CD4-positive, alpha-beta T cell treated with Interleukin-2 at 100 ng/mL for 4 hours (primary cell): ENCODE results near the gene RBM18.

Experiments used
- DNase-seq: peaks from one replicate; pipeline ENCODE4 v3.0.0-alpha.2; 2020; ENCODE audit warnings: low spot score

Gene RBM18, protein sequence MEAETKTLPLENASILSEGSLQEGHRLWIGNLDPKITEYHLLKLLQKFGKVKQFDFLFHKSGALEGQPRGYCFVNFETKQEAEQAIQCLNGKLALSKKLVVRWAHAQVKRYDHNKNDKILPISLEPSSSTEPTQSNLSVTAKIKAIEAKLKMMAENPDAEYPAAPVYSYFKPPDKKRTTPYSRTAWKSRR

DNA sequence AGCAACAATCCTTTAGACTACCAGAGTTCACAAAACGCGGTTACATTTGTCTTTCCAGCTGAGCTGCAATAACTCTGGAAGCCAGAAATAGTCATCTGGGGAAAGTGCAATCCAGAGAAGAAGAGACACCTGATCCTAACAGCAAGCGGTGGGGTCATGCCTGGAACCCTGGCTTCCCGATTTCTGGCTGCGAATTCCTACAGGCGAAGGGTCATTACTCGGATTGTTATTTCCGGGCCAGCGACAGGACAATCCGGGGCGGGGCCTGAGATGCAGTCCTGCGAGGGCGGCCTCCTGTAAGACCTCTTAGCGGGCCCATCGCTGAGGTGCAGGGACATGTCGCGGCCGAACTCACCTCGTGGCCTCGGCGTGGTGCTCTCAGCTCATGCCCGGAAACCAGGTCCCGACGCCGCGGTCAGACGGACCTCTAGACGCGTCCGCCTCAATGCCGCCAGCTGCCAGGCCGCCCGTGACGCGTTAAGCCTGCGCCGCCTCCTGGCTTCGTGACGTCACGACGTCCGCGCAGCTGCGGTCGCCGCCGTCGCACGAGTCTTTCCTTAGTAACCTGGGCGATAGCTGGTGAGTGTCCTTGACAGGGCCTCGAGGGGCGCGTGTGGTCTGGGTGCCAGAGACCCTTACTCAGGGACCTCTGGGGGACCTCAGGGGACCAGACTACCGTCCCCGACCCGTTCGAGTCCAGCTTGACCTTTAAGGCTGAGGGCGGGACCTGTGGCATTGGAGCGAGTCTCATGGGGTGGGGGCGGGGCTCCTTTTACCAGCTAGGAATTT lies at the start of gene RBM18, which contains the start of gene MRRF:
Gene RBM18, minus strand, starts transcription at position 481 of the 789 bp plus-strand sequence. CDS start 3,348 bp downstream, outside the sequence.
Gene MRRF, plus strand, starts transcription at position 523 of the 789 bp plus-strand sequence. CDS start 6,010 bp downstream, outside the sequence.
- peak; percentile 83 for DNase-seq

DNA sequence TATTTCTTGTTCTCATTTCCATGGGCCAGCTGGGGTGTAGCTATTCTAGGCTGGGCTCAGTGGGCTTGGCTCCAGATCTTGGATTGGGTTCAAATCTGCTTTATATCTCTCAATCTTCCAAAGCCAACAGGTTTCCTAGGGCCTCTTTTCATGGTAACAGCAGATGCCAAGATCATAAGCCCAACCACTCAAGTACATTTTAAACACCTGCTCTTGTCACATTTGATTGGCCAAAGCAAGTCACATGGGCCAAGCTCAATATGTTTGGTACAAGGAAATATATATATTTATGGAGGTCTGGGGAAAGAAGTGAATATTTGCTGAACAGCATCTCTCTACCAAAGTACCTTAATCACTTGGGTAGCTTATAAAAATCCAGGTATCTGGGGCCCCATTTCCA lies 49.5 kb upstream of the RBM18 start:
- no peak for DNase-seq

DNA sequence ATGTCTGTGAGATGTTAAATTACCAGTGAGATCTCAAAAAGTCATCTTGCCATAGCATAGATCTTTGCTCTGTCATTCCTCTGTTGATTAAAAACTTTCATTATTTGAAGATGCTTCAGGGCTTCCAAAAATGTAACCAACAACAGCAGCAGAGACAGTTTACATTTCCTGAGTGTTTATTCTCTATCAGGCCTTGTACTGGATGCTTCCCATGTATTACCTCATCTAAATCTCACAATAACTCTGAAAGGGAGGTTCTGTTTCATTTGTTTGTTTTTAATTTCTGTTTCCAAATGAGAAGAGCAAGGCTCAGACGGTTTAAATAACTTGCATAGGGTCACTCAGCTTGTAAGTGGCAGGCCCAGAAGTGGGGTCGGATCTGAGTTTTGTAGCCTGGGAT lies 45.2 kb upstream of the RBM18 start:
- DNase-seq = no peak

DNA sequence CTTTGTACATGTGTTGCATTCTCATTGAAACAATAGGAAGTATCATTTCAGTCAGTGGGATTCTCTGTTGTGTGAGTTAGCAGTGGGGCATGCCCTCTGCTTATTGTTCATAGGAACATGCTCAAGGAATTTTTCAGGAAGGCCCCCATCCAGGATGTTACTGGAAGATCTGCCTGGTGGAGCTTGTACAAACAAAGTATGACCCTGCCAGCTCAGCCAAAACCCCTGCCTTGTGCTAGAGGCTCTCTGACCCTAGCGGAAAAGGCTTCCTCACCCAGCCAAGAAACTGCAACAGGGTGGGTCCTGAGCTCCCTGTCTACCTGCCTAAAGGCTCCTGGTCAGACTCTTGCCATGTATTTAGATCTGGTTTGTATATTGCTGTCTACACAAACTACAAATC lies 43.3 kb upstream of the RBM18 start:
- DNase-seq = no peak

DNA sequence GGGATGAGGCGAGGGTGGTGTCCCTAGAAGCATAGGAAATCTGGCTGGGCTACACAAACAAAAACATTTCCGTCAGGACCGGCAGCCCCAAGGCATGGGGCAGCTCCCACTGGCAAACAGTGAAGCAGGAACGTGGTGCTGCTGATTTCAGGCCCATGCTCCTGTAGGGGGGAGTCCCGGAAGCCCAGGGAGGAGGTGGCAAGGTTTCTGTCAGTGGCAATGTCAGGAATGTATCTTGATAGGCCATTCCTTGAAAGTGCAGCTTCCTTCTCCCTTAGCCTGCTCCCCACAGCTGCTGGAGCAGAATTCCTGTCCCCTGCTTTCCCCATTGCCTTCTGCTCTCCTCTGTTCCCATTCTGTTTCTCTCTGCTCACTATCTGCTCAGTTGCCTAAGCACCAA lies 42.4 kb upstream of the RBM18 start:
- no peak for DNase-seq

DNA sequence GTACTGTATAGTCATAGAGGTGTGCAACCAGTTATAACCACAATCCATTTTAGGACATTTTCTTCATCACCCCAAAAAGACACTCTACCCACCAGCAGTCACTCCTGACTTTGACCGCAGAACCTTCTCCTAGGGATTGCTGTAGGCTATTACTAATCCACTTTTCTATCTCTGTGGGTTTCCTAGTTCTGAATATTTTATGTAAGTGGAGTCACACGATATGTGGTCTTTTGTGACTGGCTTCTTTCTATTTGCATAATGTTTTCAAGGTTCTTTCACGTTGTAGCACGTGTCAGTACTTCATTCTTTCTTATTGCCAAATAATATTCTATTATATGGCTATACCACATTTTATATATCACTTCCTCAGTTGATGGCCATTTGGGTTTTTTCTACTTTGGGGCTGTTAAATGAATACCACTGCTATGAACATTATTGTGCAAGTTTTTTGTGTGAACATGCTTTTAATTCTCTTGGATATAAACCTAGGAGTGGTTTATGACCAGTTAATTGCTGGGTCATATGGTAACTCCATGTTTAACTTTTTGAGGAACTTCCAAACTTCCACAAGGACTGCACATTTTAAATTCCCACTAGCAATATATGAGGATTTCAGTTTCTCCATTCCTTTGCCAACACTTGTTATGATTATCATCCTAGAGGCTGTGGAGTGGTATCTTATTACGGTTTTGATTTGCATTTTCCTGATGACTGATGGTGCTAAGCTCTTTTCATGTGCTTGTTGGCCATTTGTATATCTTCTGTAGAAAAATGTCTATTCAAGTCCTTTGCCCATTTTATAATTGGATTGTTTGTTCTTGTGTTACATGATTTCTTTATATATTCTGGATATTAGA lies 37.8 kb upstream of the RBM18 start:
- DNase-seq = no peak

DNA sequence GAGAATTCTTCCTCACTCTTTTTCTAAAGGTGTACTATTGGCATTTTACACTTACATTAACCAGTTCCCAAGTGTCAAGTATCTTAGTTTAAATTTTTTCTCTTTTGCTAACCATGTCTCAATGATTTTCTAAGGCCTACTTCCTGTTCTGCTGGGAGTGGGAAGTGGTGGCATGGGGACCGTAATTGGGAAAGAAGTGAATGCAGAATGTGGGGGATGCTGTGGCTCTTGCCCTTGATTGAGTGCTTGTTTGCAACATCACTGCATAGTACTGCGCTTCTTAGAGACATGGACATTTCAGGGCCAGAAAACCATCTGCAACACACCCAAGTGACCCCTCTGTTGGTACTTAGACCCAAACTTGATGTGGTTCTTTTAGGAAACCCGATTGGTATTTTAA lies 32.9 kb upstream of the RBM18 start:
- no peak for DNase-seq

DNA sequence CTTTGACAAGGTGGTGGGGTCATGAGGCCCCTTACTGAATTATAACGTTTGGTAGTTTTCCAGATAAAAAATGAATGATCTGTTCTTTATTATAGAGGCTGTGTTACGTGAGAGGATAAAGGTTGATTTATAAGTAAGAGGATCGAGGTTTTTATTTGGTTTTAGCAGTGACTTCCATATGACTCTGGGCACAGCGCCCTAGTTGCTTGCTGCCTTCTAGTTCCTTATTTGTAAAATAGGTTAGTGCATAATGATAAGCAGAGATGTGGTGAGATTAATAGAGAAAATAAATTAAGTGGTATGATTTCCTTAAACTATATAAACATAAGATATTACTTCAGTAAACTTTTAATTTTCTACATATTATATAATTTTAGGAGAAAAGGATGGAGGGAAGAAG lies 29.9 kb upstream of the RBM18 start:
- no peak for DNase-seq

DNA sequence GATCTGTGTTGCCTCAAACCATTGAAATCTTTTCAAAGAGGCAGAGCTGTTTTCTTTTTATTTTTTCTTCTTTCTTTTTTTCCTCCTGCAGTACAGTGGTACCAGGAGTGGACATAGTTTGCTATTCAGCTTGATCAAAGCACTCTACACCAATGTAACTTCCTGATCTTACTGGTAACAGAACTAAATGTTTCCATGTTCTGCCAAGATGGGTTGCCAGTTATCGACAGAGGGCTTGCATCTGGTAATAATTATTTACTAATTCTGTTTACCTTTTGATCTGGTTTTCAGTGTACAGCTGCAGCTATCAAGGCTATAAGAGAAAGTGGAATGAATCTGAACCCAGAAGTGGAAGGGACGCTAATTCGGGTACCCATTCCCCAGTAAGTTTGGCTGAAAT lies 26.8 kb upstream of the RBM18 start:
- no peak for DNase-seq

DNA sequence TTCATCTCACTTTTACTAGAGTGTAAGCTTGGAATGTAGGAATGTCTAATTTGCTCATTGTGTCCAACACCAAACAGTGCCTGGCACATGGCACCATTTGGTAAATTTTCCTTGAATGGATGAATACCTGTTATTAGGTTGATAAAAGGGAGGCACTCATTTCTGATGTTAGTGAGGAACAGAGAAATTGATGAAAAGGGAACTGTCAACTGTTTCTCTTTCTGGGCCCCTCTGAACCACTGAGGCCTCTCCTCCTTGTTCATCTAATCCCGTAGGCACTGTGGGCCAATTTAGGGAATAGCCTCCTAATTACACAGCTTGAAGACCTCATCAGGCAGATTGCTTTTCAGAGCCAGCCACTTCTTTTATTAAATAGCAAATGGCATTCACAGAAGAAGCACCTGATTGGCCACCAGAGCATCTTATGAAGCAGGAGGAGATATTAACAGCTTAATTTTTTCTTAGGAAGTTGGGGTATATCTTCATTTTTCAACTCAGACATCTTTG lies 22.6 kb upstream of the RBM18 start:
- DNase-seq = no peak

DNA sequence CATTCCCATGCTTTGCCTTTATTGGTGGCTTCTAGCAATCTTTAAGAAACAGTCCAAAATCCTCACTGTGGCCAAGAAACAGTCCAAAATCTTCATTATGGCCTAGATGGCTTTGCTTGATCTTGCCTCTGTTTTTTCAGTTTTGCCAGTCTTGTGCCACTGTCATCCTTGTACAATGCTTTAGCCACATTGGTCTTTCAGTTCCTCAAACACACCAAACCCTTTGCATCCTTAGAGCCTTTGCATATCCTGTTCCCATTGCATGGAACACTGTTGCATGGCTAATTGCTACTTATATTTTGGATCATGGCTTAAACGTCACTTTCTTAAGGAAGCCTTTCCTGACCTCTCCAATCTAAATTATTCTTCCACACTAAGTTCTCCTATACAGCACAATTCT lies 22.1 kb upstream of the RBM18 start:
- DNase-seq = no peak

DNA sequence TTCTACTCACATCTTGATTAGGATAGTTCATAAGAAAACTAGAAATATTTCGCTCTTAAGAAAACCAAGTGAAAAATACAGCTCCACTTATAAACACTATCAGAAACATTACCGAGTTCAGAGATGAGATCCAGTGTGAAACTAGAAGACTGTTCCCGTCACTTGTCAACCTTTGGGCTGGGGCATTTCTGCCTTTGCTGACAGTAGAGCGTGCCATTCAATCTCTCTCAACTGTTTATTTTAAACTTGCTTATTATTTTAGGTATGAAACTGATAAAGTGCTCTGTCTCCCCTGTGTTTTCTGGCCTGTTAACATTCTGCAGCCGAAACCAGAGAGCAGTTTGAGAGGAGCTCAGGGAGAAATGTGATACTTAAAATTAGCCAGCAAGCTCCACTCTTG lies 16.7 kb upstream of the RBM18 start:
- DNase-seq = no peak

DNA sequence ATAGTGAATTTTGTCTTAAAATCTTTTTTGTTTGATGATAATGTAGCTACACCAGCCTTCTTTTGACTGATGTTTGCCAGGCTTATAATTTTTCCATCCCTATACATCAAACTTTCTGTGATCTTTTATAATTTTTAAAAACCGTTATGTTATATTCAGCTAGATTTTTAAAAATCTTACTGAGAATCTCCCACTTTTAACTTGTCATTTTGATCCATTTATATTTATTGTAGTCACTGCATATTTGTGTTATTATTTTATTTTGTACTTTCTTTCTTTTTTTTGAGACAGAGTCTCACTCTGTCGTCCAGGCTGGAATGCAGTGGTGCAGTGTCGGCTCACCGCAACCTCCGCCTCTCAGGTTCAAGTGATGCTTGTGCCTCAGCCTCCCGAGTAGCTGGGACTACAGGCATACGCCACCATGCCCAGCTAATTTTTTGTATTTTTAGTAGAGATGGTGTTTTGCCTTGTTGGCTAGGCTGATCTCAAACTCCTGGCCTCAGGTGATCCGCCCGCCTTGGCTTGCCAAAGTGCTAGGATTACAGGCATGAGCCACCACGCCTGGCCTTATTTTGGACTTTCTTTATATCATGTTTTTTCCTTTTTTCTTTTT lies 12.8 kb upstream of the RBM18 start:
- DNase-seq = no peak

DNA sequence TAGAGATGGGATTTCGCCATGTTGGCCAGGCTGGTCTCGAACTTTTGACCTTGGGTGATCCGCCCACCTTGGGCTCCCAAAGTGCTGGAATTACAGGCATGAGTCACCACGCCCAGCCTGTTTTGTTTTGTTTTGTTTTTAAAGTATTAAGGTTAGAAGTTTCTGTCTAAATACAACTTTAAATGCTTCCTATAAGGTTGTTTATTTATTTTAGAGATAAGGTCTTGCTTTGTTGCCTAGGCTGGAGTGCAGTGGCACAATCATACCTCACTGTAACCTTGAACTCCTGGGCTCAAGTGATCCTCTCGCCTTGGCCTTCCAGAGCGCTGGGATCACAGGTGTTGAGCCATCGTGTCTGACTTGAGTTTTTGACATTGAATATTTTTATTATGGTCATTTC lies 11.5 kb upstream of the RBM18 start:
- DNase-seq = no peak

DNA sequence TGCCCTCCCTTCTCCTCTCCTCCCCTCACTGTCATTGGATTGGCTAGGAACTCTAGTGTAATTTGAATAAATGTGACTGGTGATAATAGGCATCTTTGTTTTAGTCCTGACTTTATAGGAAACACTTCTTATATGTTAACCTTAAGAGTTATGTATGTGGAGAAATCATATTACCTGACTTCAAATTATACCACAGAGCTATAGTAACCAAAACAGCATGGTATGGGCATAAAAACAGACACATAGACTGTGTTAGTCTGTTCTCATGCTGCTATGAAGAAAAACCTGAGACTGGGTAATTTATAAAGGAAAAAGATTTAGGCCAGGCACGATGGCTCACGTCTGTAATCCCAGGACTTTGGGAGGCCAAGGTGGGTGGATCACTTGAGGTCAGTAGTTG lies 9.4 kb upstream of the RBM18 start:
- DNase-seq = no peak

DNA sequence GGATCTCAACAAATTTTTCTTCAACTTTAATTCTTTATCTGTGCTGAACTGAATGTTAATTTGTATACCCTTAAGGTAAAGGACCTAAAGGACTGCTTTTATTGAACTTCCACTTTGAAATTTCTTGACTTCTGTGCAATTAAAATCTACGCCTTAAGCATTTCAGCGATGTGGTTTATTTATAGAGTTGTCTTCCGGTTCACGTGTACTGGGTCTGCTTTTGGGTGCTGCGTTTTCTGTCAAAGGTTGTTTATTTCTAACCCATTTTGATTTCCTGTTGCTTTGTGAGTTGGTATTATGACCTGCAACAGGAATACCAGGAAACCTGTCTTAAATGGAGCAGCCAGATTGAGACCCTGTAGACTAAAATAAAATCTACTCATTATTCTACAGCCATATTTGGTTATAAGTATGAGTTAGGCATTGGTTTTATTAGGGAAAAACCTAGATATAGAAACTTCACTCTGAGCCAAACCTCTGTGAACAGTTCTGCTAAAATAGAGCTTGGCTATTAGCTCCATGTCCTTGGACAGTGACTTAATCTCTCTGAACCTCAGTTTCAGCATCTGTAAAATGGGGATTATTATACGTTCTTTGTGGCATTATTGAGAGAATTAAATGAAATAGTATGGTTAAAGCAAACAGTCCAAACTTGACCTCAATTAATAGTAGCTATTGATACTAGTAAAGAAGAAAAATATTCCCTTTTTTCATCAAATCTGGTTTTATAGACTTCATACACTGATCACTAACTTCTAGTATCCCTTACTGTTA lies 3.6 kb upstream of the RBM18 start:
- no peak for DNase-seq

DNA sequence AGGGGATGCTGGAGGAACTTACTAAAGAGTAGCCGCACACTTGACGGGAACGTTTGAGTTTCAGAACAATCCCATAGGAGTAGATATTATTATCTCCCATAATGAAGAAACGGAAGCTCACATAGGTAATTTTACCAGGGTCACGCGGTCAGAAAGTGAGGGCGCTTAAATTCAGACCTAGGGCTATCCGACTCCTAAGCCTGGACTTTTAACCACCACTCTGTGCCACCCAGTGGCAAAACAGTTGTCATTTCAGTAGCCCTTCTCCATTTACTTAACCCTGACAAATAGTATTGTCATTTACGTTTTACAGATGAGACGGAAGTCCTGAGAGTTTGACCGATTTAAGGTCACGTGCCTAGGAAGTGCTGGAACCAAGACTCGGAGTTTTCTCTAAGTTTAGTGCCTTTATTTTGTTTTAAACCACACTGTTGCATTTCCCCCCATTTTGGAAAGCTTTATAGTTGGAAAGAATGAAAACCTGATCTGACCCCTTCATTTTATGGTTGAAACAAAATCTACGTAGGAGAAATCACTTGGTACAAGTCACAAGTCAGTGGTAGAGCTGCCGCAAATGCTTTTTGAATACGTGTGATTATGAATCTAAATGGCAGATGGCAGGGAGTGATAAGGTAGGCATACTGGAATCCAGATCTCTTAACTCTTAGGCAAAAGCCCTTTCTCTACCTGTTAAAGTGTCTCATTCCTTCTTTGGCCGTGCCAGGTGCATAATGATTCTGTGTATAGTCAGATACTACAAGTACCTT lies 692 bp upstream of the RBM18 start:
- peak; percentile 38 for DNase-seq

DNA sequence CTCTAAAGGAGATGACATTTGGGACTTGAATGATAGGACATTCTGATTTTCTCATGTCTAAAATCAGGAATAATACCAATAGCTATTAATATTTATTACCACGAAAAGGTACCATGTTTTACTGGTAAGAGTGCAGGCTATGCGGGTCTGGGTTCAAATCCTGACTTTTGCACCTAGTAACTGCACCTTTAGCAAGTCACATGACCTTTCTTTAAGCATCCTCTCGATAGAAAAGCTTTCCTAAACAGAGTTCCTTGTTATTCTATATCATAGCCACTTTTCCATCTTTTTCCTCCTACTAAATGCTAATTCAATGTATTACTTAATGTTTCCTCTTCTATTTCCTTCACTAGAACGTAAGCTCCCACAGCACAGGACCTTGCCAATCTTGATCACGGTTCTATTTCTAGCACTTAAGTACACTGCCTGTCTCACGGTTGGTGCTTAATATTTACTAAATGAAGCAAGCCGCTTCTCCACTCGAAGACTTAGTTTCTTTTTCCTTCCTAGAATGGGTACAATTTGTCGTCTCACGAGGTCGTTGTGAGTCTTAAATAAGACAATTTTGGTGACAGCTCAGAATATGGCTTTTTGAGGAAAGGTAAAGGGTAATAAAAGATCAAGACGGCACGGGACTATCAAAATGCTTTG lies 816 bp downstream of the RBM18 start:
- DNase-seq = peak; percentile 7

DNA sequence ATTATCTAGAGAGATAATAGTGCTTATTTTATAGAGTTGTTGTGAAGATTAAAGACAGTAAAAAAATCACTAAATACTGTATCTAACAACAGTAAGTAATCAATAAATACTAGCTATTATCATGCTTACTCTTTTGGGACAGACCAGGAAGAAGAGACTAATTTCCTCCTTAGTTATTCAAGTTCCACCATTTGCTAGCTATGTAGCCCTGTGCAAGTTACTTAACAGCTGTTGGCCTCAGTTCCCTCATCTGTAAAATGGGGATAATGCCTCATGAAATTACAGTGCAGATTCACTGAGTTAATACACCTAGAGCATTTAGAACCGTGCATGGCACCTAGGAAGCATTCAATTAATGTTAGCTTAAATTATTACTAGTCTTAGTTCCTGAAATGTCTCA lies 2.6 kb downstream of the RBM18 start:
- DNase-seq = no peak

DNA sequence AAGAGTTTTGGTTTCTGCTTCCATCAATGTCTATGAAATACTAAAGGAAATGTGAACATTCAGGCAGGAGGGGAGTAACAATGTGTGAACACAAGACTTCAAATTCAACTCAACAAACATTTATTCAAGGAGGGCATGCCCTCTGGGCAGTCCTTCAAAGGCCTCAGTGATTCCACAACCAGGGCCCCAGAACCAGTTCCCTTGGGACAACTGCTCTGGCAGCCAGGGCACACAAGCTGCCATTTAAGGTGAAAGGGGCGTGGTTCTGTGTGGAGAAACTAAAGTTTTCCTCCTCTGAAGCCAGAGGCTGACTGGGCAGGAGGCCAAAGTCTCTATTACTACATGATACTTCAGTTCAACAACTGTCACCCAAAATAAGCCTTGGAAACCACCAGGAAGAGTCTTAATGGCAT lies 3.2 kb downstream of the RBM18 start:
- no peak for DNase-seq
